Esophagus squamous epithelium (tissue), 5 donors: ENCODE measurements around the gene LRP1. TPM values are rescaled to one million over a fixed set of nuclear protein-coding genes. Genes with fewer than 3 reads are reported as not detected.

Experiments
- DNase-seq: peaks from one replicate; lab custom pipeline; 2025; lab: John Stamatoyannopoulos, UW
- H3K27ac ChIP-seq, 4 donors: fragments of 200-600 bp; sonication (generic); one replicate each; pipeline ENCODE4 v1.5.1; 2016 to 2019; ENCODE audit warnings: mild to moderate bottlenecking in 1 of 4
- H3K27me3 ChIP-seq, 4 donors: fragments of 200-600 bp; sonication (generic); 1 replicate in 3 of 4; 2 replicates in 1 of 4; pipeline versions ENCODE4 v1.5.1 to v1.6.0; 2017 to 2021; ENCODE audit warnings: antibody characterized with exemption in 1 of 4
- H3K36me3 ChIP-seq, 3 donors: fragments of 200-600 bp; sonication (generic); one replicate each; pipeline ENCODE4 v1.5.1; 2016 to 2019
- H3K4me1 ChIP-seq, 3 donors: fragments of 200-600 bp; sonication (generic); one replicate each; pipeline ENCODE4 v1.5.1; 2017 to 2019
- H3K4me3 ChIP-seq, 4 donors: fragments of 200-600 bp; sonication (generic); 1 replicate in 3 of 4; 2 replicates in 1 of 4; pipeline ENCODE4 v1.5.1; 2016 to 2019; ENCODE audit warnings: mild to moderate bottlenecking in 2 of 4, moderate library complexity in 1 of 4
- H3K9me3 ChIP-seq, 3 donors: fragments of 200-600 bp; sonication (generic); one replicate each; pipeline ENCODE4 v1.5.1; 2016 to 2019
- CTCF ChIP-seq, 6 experiments: fragments of 450-650 bp in 4 of 6; fragments of 200-600 bp in 2 of 6; sonication (generic) in 2 of 6; IDR thresholded peaks; one replicate each; pipeline ENCODE4 v1.5.1; 2016 to 2019; ENCODE audit warnings: antibody characterized with exemption in 6 of 6, mild to moderate bottlenecking in 4 of 6, moderate library complexity in 4 of 6
- POLR2A ChIP-seq, 4 donors: fragments of 450-650 bp; IDR thresholded peaks; one replicate each; pipeline ENCODE4 v1.6.1; 2017; ENCODE audit warnings: antibody characterized with exemption in 4 of 4, mild to moderate bottlenecking in 4 of 4, moderate library complexity in 3 of 4
- WGBS, 2 donors: methylation state at CpG; one replicate each; pipeline ENCODE4 v1.1.5; 2018; 5-methylcytosine and 5-hydroxymethylcytosine counted together
- intact Hi-C: fragments of 100-400 bp; cut with DNase I; formaldehyde crosslinking; loops from one replicate; pipeline ENCODE4 v1.15.0; 2022
- total RNA-seq, 4 donors: library from RNA; depleted of rRNA; stranded (reverse); fragments of >200 nt; gene quantifications; one replicate each; pipeline ENCODE4 v1.1.0, GENCODE V29; 2016
- donor health status: DM: yes; HTN: yes; CAD: no.

LRP1 gene
- total RNA-seq, 4 donors from 2014 or later: 60.8 to 147 (median 81.9) TPM

GRCh38 chr12:57171668-57172067 is 43.4 kb downstream of the LRP1 start:
- Histone ChIP-seq H3K9me3 (no peaks in the 10 kb centered on the region), H3K4me1 (peaks cover 46 to 100% (median 51%) of the 10 kb centered on the region in 3 donors), H3K27me3 (no peaks in the 10 kb centered on the region), H3K27ac (peak overlapping the region; percentile 66 to 86 (median 77)), H3K36me3 (peaks cover 23 to 73% (median 36%) of the 10 kb centered on the region in 3 donors), H3K4me3 (no peak overlapping the region)
- intact Hi-C loops: no loop called here
- DNase-seq: no peak
- 12 to 15% methylated on average over 4 of the region's 4 CpGs for WGBS, 2 donors
- TF ChIP-seq CTCF (IDR thresholded peaks at IDR 0.05) (peak in 1 of 6 experiments; percentile 4), POLR2A (IDR thresholded peaks at IDR 0.05) (no peak)

- peaks cover 42 to 100% (median 45%) of the 10 kb centered on the region in 3 donors for H3K4me1 ChIP-seq
- no peak overlapping the region for H3K4me3 ChIP-seq
- H3K9me3 ChIP-seq: no peaks in the 10 kb centered on the region
- TF ChIP-seq CTCF (IDR thresholded peaks at IDR 0.05) (peak in 4 of 6 experiments; percentile 11 to 42 (median 28)), POLR2A (IDR thresholded peaks at IDR 0.05) (no peak)
- intact Hi-C loops: no loop called here
- no peak for DNase-seq
- H3K27ac ChIP-seq: peak overlapping the region in 3 of 4 donors; percentile 16 to 86 (median 80)
- H3K27me3 ChIP-seq: no peaks in the 10 kb centered on the region
- 73 to 81% methylated on average over 5 to 11 of the region's 11 CpGs for WGBS, 2 donors
- peaks cover 17 to 73% (median 34%) of the 10 kb centered on the region in 3 donors for H3K36me3 ChIP-seq
These were observed 44.8 kb downstream of the LRP1 start for GRCh38 chr12:57173089-57173488.

- H3K4me1 ChIP-seq: peaks cover 38 to 100% (median 45%) of the 10 kb centered on the region in 3 donors
- no peaks in the 10 kb centered on the region for H3K9me3 ChIP-seq
- DNase-seq: no peak
- no peak overlapping the region for H3K27ac ChIP-seq
- WGBS, 2 donors: 96 to 100% methylated on average over 2 to 5 of the region's 14 CpGs
- no peak overlapping the region for H3K4me3 ChIP-seq
- H3K36me3 ChIP-seq: peaks cover 15 to 73% (median 39%) of the 10 kb centered on the region in 3 donors
- intact Hi-C loops: no loop called here
- TF ChIP-seq CTCF (IDR thresholded peaks at IDR 0.05) (no peak), POLR2A (IDR thresholded peaks at IDR 0.05) (no peak)
- no peaks in the 10 kb centered on the region for H3K27me3 ChIP-seq
These were observed 45.4 kb downstream of the LRP1 start for GRCh38 chr12:57173683-57174082.

- peaks cover 30 to 81% (median 46%) of the 10 kb centered on the region in 3 donors for H3K36me3 ChIP-seq
- no peaks in the 10 kb centered on the region for H3K9me3 ChIP-seq
- no peak for DNase-seq
- peak overlapping the region in 3 of 4 donors; percentile 5 to 21 (median 19) for H3K4me3 ChIP-seq
- WGBS, 2 donors: 5 to 37% methylated on average over 4 to 8 of the region's 29 CpGs
- intact Hi-C loops: no loop called here
- TF ChIP-seq POLR2A (IDR thresholded peaks at IDR 0.05): peak in 1 of 4 donors; percentile 38
- peak; percentile 55 to 92 (median 84) for TF ChIP-seq CTCF (IDR thresholded peaks at IDR 0.05)
- H3K4me1 ChIP-seq: peaks cover 32 to 98% (median 40%) of the 10 kb centered on the region in 3 donors
- H3K27ac ChIP-seq: peak overlapping the region; percentile 76 to 91 (median 86)
- H3K27me3 ChIP-seq: no peaks in the 10 kb centered on the region
These were observed 47.3 kb downstream of the LRP1 start for GRCh38 chr12:57175428-57176138.

GRCh38 chr12:57176139-57176477 is 47.8 kb downstream of the LRP1 start:
- Histone ChIP-seq H3K27ac (peak overlapping the region; percentile 76 to 91 (median 86)), H3K4me1 (peaks cover 34 to 98% (median 36%) of the 10 kb centered on the region in 3 donors), H3K36me3 (peaks cover 30 to 87% (median 47%) of the 10 kb centered on the region in 3 donors), H3K27me3 (no peaks in the 10 kb centered on the region), H3K9me3 (no peaks in the 10 kb centered on the region), H3K4me3 (peak overlapping the region in 1 of 4 donors; percentile 21)
- no peak for DNase-seq
- TF ChIP-seq CTCF (IDR thresholded peaks at IDR 0.05) (no peak), POLR2A (IDR thresholded peaks at IDR 0.05) (no peak)
- intact Hi-C loops: no loop called here
- 62 to 93% methylated on average over 6 to 9 of the region's 9 CpGs for WGBS, 2 donors
